ENCODE measurements around the gene PAX8. TPM values are rescaled to one million over a fixed set of nuclear protein-coding genes. Genes with fewer than 3 reads are reported as not detected.
A peak's percentile ranks its signal among the peaks of the same experiment; 100 is the strongest.

The PAX8 gene
- total and polyA plus RNA-seq, 2 of the 13 experiments (the other 11 are each of a cell fraction or from before 2014, with no cell fraction given), result 1.5 to 8.8 TPM

- TF ChIP-seq MXI1 (IDR thresholded peaks at IDR 0.05; ENCODE audit: borderline replicate concordance, low read depth, low read length) (no peak), SRSF1 (optimal IDR thresholded peaks at IDR 0.05; ENCODE audit: low read depth, low read length) (peak; percentile 31), RARG (CRISPR knock-in tag; IDR thresholded peaks at IDR 0.05; ENCODE audit: low read depth) (no peak), ZNF274 (CRISPR knock-in tag; IDR thresholded peaks at IDR 0.05) (0 out of 2 replicates have a peak, but pooled peaks have one; percentile 18), HDAC2 (CRISPR knock-in tag; IDR thresholded peaks at IDR 0.05) (0 out of 2 replicates have a peak, but pooled peaks have one; percentile 29), ZNF557 (CRISPR knock-in tag; IDR thresholded peaks at IDR 0.05) (no peak), ZNF362 (CRISPR knock-in tag; IDR thresholded peaks at IDR 0.05; ENCODE audit: borderline replicate concordance) (peak; percentile 94), ZBTB33 (CRISPR knock-in tag; IDR thresholded peaks at IDR 0.05) (peak; percentile 24; the same call in 1 of the 2 replicates), ARID5B (CRISPR knock-in tag; IDR thresholded peaks at IDR 0.05) (peak; percentile 48; the same call in 1 of the 2 replicates), ZNF768 (CRISPR knock-in tag; IDR thresholded peaks at IDR 0.05) (0 out of 2 replicates have a peak, but pooled peaks have one; percentile 15), THAP7 (CRISPR knock-in tag; IDR thresholded peaks at IDR 0.05) (no peak), CBX2 (IDR thresholded peaks at IDR 0.05; ENCODE audit: low read depth, low read length) (no peak), CBX2 (CRISPR knock-in tag; IDR thresholded peaks at IDR 0.05; ENCODE audit: low read depth) (peak; percentile 32; the same call in 1 of the 2 replicates), ZMYM2 (CRISPR knock-in tag; IDR thresholded peaks at IDR 0.05) (0 out of 2 replicates have a peak, but pooled peaks have one; percentile 9)
Observed at GRCh38 chr2:113181258-113182051, 97.3 kb downstream of the PAX8 start (continued).
